B cell (primary cell): ENCODE data around the gene CRK.

ENCODE experiments used
- EZH2 ChIP-seq: IDR thresholded peaks from 2 replicates; pipeline ENCODE4 v1.6.1; 2012; ENCODE audit warnings: borderline replicate concordance, low read depth, mild to moderate bottlenecking, moderate library complexity, low read length; ENCODE audit not compliant: insufficient read depth, poor library complexity, severe bottlenecking
- TF ChIP-seq, protein P1 (sequence below): fragments of 200-600 bp; IDR thresholded peaks from one replicate; pipeline ENCODE4 v1.8.0; 2022; ENCODE audit warnings: antibody characterized with exemption, mild to moderate bottlenecking

DNA sequence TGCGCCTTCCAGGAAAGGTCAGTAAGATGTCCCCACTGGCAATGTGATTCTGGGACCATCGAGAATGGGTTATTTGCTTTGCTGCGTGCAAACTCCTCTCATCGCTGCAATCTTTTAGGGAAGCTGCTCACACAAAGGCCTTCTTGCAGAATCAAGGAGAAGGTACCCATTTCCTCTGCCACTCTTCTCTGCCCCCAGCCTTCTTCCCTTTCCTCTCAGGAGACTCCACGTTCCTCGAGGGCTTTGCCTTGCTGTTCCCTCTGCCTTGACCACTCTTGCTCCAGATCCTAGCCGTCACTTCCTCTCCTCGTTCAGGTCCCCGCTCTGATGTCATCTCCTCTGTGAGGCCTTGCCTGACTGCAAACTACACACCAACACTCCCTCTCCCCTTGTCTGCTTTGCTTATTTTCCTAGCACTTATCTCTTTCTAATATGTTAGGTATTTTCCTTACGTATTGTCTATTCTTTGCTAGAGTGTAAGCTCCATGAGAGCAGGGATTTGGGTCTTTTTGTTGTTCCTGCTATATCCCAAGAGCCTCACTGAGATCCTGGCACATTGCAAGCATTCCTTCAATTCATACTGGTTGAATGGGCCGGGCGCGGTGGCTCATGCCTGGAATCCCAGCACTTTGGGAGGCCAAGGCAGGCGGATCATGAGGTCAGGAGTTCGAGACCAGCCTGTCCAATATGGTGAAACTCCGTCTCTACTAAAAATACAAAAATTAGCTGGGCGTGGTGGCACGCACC is 5.3 kb upstream of the CRK start:
- TF ChIP-seq, protein P1, sequence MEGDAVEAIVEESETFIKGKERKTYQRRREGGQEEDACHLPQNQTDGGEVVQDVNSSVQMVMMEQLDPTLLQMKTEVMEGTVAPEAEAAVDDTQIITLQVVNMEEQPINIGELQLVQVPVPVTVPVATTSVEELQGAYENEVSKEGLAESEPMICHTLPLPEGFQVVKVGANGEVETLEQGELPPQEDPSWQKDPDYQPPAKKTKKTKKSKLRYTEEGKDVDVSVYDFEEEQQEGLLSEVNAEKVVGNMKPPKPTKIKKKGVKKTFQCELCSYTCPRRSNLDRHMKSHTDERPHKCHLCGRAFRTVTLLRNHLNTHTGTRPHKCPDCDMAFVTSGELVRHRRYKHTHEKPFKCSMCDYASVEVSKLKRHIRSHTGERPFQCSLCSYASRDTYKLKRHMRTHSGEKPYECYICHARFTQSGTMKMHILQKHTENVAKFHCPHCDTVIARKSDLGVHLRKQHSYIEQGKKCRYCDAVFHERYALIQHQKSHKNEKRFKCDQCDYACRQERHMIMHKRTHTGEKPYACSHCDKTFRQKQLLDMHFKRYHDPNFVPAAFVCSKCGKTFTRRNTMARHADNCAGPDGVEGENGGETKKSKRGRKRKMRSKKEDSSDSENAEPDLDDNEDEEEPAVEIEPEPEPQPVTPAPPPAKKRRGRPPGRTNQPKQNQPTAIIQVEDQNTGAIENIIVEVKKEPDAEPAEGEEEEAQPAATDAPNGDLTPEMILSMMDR = no peak
- TF ChIP-seq EZH2 = no peak
